CD4-positive, alpha-beta T cell treated with Interleukin-1 beta for 1 hour (primary cell): ENCODE results near the gene CHN2.

Experiments used
- DNase-seq, 2 donors: peaks; one replicate each; pipeline ENCODE4 v3.0.0-alpha.2; 2020 to 2022

Gene CHN2

GRCh38 chr7:29315122-29315891, 120.7 kb downstream of the CHN2 start:
- no peak for DNase-seq

GRCh38 chr7:29315892-29316270, 121.3 kb downstream of the CHN2 start:
- DNase-seq: no peak

GRCh38 chr7:29316926-29317325, 122.4 kb downstream of the CHN2 start:
- no peak for DNase-seq

- DNase-seq: no peak
Measured at GRCh38 chr7:29318853-29319718, 124.5 kb downstream of the CHN2 start.

- DNase-seq: peak; percentile 8 to 28
Measured at GRCh38 chr7:29319719-29320521, 125.3 kb downstream of the CHN2 start.

- DNase-seq: no peak
Measured at GRCh38 chr7:29320577-29320976, 126.0 kb downstream of the CHN2 start.

- no peak for DNase-seq
Measured at GRCh38 chr7:29322023-29322712, 127.6 kb downstream of the CHN2 start.

GRCh38 chr7:29325476-29325875, 130.9 kb downstream of the CHN2 start:
- no peak for DNase-seq

DNA sequence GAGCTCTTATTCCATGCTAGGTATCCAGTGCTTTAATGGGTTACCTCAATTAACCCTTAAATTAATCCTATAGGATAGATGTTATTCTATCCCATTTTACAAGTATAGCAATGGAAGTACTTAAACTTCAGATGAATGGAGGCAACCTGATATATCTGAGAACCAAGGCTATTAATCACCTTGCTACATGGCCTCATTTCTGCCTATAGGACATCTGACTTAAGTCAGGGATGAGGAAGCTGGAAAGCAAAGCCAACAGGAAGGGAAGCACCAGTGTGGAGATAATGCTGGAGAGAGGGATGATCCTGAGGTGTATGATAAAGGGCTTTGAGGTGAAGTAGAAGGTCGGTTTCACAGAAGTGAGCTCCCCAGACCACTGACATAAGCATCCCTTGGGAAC, 132.3 kb downstream of the CHN2 start:
- DNase-seq: no peak

DNA sequence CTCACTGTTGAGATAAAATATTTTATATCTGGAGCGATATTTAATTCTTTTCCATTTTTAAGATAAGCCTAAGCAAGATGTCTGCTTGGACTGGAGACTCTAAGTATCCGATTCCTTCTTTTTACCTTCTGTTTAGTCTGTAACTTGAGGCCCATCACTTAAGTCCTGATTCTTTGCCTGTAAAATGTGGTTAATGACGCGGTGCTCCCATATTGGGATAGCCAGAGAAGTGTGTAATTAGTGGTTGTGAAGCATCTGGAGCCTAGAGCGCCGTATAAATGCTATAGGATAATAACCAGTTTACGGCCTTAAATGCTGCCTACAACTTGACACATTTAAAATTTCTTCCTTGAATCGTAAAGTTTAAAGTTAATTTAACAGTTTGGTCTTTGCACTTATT, 132.9 kb downstream of the CHN2 start:
- no peak for DNase-seq

DNA sequence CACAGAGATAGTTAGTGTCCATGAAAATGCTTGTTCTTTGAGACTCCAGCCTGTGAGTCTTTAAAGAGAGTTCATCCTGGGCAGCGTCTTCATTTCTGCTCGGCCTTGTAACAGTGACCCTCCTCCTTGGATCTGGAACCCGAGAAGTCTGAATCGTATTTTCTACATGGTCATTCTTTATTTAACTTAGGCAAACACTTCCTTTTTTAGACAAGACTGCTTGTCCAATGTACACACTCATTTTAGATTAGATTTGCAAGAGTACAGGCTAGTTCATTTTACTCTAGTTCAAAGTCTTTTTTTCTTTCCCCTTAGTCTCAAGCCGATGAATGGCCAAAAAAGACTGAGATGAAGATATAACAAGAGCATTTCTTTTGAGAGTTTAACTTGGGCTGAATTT, 133.5 kb downstream of the CHN2 start:
- no peak for DNase-seq

DNA sequence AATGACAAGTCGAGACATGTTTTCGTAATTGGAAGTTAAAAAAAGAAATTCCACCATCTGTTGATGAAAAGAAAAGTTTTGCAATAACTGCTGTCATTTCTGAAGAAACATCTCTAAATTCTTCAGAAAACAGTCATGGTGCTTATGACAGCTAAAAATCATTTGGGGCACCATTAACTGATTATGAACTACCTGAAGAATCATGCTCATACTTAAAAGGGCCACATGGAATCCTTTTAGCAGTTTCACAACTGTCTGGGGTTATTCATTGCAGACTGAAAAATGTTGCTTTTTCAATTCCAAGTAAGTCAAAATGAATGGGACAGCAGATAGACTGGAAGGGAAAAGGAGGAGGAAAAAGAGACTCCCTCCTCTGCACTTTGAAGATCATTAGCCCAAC, 134.2 kb downstream of the CHN2 start:
- DNase-seq: no peak

DNA sequence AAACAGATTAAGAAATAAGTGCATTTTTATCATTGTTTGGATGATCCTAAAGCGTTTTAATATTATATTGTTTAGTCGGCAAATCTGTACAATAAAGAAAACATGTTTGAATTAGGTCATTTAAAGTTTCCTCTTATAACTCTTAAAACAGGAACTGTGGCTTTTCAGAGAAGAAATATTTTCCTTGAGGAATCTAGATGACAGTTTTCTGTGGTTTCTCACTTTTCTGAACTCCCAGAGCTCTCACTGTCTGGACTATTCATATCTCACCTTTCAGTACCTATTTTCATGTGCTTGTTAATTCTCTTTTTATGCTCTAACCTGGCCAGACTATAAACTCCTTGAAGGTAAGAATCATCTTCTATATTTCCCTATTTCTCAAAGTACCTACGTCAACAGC, 135.1 kb downstream of the CHN2 start:
- DNase-seq: no peak

DNA sequence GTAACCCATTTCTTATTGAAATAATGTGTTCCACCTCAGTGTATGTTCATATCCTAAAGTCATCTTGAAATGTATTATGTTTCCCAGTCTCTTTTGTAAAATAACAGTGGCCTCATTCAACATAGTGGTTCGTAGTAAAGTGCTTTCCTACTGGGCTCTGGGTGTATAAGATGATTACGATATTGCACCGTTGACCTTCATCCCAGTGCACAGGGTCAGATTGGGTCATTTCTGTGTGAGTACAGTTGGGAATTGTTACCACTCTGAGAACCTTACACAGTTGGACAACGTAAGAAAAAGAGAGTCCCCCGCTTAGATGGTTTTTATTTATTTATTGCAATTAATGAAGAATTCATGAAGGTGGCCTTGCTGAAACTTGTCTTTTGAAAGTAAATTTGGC, 135.6 kb downstream of the CHN2 start:
- DNase-seq: no peak

DNA sequence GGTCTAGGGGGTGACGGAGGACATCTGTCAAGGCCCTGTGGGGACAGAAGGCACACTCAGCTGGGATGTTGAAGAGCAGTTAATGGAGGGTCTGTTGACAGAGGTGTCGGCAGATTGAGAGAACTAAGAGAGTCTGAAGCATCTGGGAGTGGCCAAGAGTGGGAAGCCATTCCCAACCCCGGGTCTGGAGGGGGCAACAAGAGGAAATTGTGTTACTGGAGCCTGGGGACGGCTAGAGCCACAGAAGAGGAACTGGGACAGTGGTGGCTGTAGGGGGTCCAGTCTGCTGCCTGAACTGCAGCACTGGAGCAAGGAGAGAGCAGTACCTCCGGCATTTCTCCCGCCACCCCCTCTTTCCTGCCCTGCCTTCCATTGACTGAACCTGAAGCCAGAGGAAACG, 136.6 kb downstream of the CHN2 start:
- no peak for DNase-seq

DNA sequence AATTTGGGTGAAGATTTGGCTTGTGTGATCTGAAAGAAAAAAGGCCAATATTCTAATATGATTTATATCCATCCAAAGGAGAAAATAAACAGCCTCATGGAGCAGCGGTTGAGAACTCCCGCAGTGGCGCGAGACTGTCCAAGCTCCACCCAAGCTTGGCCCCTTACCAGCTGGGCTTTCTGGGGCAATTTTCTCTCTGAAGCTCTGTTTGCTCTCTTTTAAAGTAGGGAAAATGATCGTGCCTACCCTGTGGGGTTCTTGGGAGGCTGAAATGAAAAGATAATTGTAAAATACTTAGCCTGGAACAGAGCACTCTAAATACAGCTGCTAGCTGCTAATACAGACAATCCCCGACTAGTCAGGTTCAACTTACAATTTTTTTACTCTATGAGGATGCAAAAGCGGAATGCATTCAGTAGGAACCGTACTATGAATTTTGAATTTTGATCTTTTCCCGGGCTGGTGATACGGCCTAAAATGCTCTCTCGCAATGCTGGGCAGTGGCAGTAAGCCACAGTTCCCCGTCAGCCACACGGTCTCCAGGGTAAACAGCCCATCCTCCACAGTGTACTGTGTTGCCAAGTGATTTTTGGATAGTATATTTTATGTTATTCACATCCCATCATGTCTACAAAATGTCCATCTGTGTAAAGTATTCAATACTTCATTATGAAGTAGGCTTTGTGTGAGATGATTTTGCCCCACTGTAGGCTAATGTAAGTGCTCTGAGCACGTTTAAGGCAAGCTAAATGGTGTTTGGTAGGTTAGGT, 137.7 kb downstream of the CHN2 start:
- no peak for DNase-seq

DNA sequence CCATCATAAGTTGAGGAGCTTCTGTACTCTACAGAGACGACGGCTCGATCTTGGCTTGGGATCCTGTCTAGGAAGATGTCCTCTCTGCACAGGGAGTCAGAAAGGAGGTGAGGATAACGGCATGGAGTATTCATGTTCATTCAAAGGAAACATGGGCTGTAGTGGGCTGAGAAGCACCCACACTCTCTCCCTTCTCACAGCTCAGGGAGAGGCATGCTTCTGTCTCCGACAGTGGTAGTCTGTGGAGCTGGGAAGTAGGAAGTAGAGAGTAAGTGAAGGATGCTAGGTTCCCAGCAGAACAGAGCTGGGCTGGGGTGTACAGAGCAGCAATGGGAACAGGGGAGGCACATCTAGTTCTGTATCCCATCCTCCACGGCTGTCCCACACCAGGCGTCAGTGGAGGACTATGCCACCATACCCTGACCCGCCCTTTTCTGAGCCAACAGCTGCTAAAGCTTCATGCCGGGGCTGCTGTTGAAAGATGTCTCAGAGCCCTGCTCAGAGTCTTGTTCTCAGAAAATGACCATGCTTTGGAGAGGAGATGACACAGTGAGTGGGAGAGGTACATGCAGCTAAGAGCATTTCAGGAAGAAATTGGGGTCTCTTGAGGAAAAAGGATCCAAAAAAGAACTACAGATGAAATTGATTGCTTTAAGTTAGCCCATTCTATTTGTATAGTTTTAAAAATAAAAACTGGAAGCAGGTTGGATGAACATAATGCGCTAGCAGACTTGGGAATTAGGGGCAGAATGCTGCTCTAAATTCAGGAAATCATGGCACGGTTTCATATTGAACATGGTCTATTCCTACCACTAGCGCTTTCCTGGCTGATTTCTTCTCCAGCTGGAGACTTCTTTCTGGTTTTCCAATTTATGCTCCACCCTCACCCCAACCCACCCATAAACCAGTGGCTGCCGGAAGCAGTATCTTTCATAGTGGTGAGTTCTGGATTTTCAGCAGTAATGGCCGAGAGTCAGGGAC, 138.6 kb downstream of the CHN2 start:
- no peak for DNase-seq

DNA sequence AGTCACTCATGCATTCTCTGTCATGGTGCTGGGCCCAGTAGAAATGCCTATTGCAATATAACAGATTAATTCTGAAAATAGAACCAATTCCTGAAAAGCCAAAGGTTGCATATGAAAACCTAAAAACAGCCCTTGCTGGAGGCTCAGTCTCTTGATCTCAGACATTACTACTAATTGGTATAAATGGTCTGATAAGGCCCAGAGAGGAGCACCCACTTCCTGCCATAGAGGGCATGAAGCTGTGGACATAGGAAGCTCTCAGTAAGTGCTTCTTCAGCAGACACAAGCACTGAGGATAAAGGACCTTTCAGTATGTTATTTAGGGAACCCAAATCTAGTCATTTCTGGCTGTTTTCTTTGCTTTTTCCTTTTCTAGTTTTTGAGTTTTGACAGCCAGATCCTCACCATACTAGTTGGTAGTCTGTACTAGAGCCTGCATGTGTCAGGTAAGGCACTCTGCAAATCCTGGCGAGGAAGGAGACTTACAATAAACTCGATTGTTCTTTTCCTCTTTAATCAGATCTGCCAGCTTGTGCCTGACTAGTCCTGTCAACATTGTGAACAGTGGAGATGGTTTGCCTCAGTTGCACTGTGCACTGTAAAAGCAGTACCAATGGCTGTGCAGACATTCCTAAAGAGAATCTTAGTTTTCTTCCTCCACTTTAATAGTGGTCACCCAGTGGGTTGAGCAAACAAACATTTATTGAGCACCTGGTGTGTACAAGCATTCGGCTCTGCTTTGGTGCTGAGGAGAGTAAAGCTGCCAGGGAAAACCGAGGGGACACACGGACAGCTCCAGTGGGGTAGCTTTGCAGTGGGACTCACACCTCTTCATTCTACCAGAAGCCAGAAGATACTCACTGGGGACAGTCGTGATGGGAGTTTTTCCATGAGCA, 140.9 kb downstream of the CHN2 start:
- no peak for DNase-seq

DNA sequence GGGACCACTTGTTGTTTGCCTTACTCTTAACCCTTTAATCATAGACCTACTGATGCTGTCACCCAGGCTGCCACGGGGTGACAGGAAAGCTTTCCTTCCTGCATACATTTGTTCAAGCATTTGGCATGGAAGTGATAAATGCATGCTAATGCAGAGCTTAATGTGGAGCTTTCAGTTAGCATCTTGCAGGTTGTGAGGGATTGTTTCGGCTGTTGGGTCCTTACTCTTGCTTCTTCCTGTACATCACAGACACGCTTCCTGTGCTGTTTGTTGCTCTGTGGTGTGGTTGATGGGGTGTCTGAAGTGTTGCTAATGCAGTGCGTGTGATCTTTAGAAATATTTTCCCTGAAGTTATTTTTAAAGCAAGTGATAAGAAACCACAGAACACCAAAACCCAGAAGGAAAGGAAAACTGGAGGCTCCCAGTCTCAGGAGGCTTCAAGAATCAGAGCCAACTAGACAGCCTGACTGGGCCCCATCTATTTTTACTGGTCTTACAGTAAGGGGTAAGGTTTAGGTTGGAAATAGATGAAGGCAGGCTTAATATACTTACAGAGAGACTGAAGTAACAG, 143.1 kb downstream of the CHN2 start:
- DNase-seq: peak; percentile 31 to 50
